GM13977 (cell line): Measurements from ENCODE around the gene PPY.
"Not testable (repeated sequence)": the region's sequence is repeated elsewhere in the genome, so short reads cannot be mapped to it uniquely, and the experiment has no call there.

Source experiments
- DNase-seq: peaks from one replicate; pipeline ENCODE4 v3.0.0; 2012; ENCODE audit warnings: low spot score
- CTCF ChIP-seq: IDR thresholded peaks from 2 replicates; pipeline ENCODE4 v1.5.1; 2012; ENCODE audit warnings: mild to moderate bottlenecking, control low read depth; ENCODE audit not compliant: insufficient read depth; ENCODE audit errors: extremely low read depth, missing control alignments
- in situ Hi-C: fragments of 300-500 bp; cut with MboI; formaldehyde crosslinking; loops from one replicate; pipeline ENCODE4 v1.12.0; 2022; ENCODE audit warnings: low sequenced_read_pairs, low pct_unique_long_range_greater_than_20kb, mixed read lengths, inconsistent platforms; ENCODE audit not compliant: unreplicated experiment

Gene PPY

GRCh38 chr17:43946781-43947180 is 4.5 kb upstream of the PPY start:
- in situ Hi-C loops, result loop anchor here (10.0 kb wide), 1 partner anchor 48 kb away; no protein-coding TSS in a partner anchor

GRCh38 chr17:43945074-43945829 is 3.0 kb upstream of the PPY start:
- in situ Hi-C loops, result loop anchor here (10.0 kb wide), 1 partner anchor 50 kb away; no protein-coding TSS in a partner anchor
- DNase-seq, result no peak

More at GRCh38 chr17:43946781-43947180, 4.5 kb upstream of the PPY start:
- TF ChIP-seq CTCF, result no peak
- no peak for DNase-seq

GRCh38 chr17:43940630-43941029 is 1.6 kb downstream of the PPY start:
- DNase-seq, result no peak
- peak; percentile 39 for TF ChIP-seq CTCF
- in situ Hi-C loops, result loop anchor here (10.0 kb wide), 1 partner anchor 54 kb away; no protein-coding TSS in a partner anchor

More at GRCh38 chr17:43945074-43945829, 3.0 kb upstream of the PPY start:
- TF ChIP-seq CTCF, result no peak

GRCh38 chr17:43939886-43940285 is 2.4 kb downstream of the PPY start:
- no peak for TF ChIP-seq CTCF
- in situ Hi-C loops, result loop anchor here (10.0 kb wide), 1 partner anchor 55 kb away; no protein-coding TSS in a partner anchor
- DNase-seq, result no peak

GRCh38 chr17:43939452-43939851 is 2.8 kb downstream of the PPY start:
- in situ Hi-C loops, DNase-seq: not testable (repeated sequence)

GRCh38 chr17:43938838-43939182 is 3.5 kb downstream of the PPY start:
- in situ Hi-C loops, result no loop called here
- DNase-seq, result no peak
- no peak for TF ChIP-seq CTCF

GRCh38 chr17:43936434-43936833 is 5.8 kb downstream of the PPY start:
- DNase-seq, result no peak
- no peak for TF ChIP-seq CTCF
- in situ Hi-C loops, result no loop called here
